ENCODE results near the gene TRAF2.
"Not testable (repeated sequence)": the region's sequence is repeated elsewhere in the genome, so short reads cannot be mapped to it uniquely, and the experiment has no call there.

GRCh38 chr9:136843801-136844740 lies 42.2 kb upstream of the TRAF2 start:
- TF ChIP-seq, protein P1, sequence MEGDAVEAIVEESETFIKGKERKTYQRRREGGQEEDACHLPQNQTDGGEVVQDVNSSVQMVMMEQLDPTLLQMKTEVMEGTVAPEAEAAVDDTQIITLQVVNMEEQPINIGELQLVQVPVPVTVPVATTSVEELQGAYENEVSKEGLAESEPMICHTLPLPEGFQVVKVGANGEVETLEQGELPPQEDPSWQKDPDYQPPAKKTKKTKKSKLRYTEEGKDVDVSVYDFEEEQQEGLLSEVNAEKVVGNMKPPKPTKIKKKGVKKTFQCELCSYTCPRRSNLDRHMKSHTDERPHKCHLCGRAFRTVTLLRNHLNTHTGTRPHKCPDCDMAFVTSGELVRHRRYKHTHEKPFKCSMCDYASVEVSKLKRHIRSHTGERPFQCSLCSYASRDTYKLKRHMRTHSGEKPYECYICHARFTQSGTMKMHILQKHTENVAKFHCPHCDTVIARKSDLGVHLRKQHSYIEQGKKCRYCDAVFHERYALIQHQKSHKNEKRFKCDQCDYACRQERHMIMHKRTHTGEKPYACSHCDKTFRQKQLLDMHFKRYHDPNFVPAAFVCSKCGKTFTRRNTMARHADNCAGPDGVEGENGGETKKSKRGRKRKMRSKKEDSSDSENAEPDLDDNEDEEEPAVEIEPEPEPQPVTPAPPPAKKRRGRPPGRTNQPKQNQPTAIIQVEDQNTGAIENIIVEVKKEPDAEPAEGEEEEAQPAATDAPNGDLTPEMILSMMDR (IDR thresholded peaks at IDR 0.05; ENCODE audit: insufficient read depth, low read depth, low read length) = not testable (repeated sequence)
- peak; percentile 62 for TF ChIP-seq EZH2 (IDR thresholded peaks at IDR 0.05; ENCODE audit: insufficient read depth, low read length)

Measured in astrocyte (in vitro differentiated cells and primary cell).